ENCODE results near the gene PAFAH1B1.

DNA sequence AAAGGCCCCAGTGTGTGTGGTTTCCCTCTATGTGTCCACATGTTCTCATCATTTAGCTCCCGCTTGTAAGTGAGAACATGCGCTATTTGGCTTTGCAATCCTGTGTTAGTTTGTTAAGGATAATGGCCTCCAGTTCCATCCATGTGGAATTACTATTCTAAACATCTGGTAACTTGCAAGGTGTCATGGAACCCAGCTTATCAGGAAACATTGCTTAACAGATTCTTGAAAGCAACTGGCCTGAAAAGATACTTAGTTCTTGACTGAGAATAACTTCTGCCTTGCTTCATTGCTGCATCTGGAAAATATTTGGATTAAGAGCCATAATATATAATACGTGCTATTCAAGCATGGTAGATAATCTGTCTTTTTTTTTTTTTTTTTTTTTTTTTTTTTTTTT is 27.8 kb downstream of the PAFAH1B1 start:
- TF ChIP-seq TAF1 (IDR thresholded peaks at IDR 0.05; ENCODE audit: borderline replicate concordance, insufficient read depth, low read length) (no peak), POLR2AphosphoS5 (IDR thresholded peaks at IDR 0.05; ENCODE audit: low read depth, low read length) (no peak), SIN3A (IDR thresholded peaks at IDR 0.05; ENCODE audit: borderline replicate concordance, insufficient read depth, low read length) (no peak), FOXP2 (optimal IDR thresholded peaks at IDR 0.05; ENCODE audit: borderline replicate concordance, extremely low read depth, extremely low read length, insufficient read depth) (no peak)
- TF ChIP-seq, protein P1, sequence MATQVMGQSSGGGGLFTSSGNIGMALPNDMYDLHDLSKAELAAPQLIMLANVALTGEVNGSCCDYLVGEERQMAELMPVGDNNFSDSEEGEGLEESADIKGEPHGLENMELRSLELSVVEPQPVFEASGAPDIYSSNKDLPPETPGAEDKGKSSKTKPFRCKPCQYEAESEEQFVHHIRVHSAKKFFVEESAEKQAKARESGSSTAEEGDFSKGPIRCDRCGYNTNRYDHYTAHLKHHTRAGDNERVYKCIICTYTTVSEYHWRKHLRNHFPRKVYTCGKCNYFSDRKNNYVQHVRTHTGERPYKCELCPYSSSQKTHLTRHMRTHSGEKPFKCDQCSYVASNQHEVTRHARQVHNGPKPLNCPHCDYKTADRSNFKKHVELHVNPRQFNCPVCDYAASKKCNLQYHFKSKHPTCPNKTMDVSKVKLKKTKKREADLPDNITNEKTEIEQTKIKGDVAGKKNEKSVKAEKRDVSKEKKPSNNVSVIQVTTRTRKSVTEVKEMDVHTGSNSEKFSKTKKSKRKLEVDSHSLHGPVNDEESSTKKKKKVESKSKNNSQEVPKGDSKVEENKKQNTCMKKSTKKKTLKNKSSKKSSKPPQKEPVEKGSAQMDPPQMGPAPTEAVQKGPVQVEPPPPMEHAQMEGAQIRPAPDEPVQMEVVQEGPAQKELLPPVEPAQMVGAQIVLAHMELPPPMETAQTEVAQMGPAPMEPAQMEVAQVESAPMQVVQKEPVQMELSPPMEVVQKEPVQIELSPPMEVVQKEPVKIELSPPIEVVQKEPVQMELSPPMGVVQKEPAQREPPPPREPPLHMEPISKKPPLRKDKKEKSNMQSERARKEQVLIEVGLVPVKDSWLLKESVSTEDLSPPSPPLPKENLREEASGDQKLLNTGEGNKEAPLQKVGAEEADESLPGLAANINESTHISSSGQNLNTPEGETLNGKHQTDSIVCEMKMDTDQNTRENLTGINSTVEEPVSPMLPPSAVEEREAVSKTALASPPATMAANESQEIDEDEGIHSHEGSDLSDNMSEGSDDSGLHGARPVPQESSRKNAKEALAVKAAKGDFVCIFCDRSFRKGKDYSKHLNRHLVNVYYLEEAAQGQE (IDR thresholded peaks at IDR 0.05; ENCODE audit: insufficient read depth in 1 of 2, low read depth in 2 of 2, low read length in 2 of 2), result no peak
